Stimulated activated CD4-positive, alpha-beta T cell treated with anti-CD3 and anti-CD28 coated beads, Interleukin-12 subunit alpha, Interleukin-12 subunit beta, amount 100 ng/mL, for 48 hours (primary cell): ENCODE results near the gene PDZD7.
"Not testable (repeated sequence)": the region's sequence is repeated elsewhere in the genome, so short reads cannot be mapped to it uniquely, and the experiment has no call there.

Experiments
- DNase-seq, 3 donors: peaks; one replicate each; pipeline ENCODE4 v3.0.0-alpha.2; 2020; ENCODE audit warnings: low read depth in 2 of 3, low spot score in 1 of 3

The PDZD7 gene

DNA sequence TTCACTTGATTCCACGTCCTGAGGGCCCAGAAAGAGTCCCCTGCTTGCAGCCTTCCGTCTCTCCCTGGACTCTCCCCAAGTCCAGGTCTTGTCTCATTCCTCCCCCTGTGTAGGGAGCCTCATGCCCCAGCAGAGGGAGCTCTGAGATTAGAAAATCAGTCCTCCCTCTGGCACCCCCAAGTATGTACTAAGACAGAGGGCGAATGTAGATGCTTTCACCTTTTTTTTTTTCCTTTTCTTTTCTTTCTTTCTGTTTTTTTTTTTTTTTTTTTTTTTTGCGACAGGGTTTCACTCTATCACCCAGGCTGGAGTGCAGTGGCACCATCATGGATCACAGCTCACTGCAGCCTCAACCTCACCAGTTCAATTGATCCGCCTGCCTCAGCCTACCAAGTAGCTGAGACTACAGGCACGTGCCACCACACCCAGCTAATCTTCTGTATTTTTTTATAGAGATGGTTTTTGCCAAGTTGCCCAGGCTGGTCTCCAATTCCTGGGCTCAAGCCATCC lies 10.4 kb upstream of the PDZD7 start:
- DNase-seq, result peak; percentile 42 to 70 (median 46)

DNA sequence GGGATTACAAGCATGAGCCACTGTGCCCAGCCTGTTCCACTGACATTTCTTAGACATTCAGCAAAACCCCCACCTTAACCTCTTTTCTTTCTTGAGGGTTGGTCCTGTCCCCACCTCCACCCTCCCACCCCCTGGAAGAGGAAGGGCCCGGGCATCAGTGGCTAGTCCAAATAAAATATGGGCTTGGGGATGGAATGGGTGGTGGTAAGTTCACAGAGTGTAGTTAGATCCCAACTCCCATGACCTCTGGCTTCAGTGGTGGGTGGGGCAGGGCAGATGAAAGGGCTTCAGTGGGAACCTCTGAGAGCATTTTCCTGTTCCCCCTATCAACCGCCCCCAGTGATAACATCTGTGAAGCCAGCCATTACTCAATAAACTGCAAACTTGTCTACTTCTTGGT lies 9.9 kb upstream of the PDZD7 start:
- DNase-seq, result no peak

DNA sequence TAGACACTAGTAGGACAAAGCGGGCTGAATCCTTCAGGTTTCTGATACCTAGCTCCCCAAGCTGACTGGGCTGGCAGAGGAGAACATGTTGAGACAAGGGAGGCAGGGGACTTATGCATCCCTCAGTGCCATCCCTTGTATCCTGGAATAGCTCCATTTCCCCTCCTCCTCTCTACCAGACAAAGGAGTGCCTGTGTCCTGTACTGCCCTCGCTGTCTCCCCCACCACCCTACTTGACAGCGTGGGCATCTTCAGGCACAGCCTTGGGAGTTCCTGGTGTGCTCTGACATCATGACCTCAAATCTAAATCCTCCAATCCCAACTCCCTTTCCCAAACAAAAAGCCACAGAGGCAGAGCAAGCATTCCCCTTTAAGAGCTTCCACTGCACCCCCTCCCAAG lies 9.1 kb upstream of the PDZD7 start:
- DNase-seq, result no peak

DNA sequence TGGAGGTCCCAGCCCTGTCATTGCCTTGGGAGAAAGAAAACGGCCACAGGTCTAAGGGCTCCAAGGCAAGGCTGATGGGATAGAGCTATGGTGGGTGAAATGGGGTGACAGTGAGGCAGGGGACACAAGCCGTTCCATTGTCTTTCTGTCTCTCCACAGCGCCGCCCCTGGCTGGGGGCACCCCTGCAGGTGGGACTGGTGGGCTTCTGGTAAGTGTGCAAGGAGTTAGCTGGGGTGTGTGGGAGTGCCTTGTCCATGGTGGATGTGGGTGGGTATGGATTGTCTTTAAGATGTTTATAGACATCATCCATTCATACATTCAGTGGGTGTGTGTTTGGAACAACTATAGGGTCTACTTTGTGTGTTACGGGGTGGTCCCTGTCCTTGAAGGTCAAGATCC lies 7.6 kb upstream of the PDZD7 start:
- DNase-seq, result no peak

DNA sequence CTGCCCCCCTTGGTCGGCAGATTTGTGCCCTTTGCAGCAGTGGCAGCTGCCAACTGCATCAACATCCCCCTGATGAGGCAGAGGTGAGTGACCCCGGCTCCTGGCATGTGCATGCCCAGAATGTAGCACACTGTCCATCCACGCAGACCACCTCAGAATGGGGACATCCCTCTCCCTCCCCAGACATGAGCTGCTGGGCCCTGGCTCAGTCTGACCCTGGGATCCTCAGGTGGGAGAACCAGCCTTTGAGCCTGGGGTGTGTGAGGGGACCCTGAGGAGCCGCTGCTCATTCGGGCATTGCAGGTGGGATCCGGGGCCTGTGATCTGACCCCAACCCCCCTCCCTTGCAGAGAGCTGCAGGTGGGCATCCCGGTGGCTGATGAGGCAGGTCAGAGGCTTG lies 5.8 kb upstream of the PDZD7 start:
- no peak for DNase-seq

DNA sequence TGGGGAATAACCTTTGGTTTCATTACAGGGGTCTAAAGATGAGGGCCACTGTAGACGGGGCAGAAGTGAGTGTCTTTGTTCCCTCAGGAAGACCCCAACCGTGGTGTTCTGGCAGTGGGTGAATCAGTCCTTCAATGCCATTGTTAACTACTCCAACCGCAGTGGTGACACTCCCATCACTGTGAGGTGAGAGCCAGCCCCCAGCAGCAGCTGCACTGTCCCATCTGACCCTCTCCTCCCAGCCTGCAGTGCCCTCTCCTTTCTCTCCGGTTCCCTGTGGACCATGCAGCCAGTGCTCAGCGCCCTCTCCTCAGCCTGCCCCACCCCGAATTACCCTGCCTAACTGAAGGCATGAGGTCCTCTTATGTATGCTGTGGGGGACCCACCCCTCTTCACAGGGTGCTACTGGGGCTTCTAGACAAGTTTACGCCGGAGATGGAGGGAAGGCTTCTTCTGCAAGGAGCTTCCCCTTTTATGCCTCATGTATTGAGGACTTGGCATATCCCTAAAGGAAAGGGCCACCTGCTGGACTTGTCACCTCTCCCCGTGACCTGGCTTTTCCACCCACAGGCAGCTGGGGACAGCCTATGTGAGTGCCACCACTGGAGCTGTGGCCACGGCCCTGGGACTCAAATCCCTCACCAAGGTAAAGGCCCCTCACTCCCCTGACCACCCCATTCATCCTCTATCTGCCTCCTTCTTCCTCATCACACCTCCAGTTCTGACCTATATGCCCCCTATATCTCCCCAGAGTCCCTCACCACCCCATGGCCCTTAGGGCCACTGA lies 5.2 kb upstream of the PDZD7 start:
- DNase-seq, result no peak

DNA sequence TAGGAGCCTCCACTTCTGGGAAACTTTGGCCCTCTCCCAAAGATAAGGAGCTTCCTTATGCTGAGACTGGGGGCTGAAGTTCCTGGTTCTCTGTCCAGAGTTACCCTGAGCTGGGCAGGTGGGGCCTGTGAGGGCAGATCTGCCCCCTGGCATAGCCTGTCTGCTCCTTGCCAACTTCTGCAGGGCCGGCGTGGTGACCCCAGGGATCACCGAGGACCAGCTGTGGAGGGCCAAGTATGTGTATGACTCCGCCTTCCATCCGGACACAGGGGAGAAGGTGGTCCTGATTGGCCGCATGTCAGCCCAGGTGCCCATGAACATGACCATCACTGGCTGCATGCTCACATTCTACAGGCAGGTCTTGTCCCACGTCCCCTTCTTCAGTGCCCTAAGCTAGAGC lies 4.4 kb upstream of the PDZD7 start:
- DNase-seq, result no peak

DNA sequence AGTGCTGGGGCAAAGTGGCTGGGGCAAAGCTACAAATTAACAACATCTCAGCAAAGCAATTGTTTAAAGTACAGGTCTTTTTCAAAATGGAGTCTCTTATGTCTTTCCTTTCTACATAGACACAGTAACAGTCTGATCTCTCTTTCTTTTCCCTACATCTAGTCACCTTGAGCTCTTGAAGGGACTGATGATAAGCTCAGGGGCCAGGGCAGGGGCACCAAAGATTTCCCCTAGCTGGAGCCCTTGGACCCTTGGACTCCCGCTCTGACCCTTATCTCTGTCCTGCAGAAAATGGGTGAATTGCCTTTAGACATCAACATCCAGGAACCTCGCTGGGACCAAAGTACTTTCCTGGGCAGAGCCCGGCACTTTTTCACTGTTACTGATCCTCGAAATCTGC lies 3.5 kb upstream of the PDZD7 start:
- not testable (repeated sequence) for DNase-seq

DNA sequence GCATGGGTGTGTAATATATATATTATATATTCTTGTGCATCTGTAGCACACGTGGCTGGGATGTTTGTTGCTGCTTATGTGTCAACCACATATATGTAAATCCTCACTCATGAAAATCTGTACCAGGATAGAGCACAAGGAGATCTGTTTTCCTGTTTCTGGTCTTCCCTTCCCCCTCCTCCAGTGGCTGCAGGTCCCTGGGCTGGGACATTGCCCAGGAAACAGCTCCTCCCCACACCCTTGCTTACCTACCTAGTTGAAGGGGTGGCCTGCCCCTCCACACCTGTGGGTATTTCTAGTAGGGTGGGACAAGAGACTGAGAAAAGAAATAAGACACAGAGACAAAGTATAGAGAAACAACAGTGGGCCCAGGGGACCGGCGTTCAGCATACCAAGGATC lies 2.3 kb upstream of the PDZD7 start:
- DNase-seq, result no peak

GRCh38 chr10:101032637-101033224 lies 1.8 kb upstream of the PDZD7 start:
- peak; percentile 37 to 46 (median 45) for DNase-seq

- peak; percentile 49 to 60 (median 50) for DNase-seq
These were observed 1.1 kb upstream of the PDZD7 start for GRCh38 chr10:101031796-101032636.

GRCh38 chr10:101030496-101031127 lies 317 bp downstream of the PDZD7 start:
- no peak for DNase-seq

- DNase-seq, result no peak
These were observed 1.2 kb downstream of the PDZD7 start for GRCh38 chr10:101029520-101030295.

- DNase-seq, result no peak
These were observed 2.2 kb downstream of the PDZD7 start for GRCh38 chr10:101028446-101029337.

DNA sequence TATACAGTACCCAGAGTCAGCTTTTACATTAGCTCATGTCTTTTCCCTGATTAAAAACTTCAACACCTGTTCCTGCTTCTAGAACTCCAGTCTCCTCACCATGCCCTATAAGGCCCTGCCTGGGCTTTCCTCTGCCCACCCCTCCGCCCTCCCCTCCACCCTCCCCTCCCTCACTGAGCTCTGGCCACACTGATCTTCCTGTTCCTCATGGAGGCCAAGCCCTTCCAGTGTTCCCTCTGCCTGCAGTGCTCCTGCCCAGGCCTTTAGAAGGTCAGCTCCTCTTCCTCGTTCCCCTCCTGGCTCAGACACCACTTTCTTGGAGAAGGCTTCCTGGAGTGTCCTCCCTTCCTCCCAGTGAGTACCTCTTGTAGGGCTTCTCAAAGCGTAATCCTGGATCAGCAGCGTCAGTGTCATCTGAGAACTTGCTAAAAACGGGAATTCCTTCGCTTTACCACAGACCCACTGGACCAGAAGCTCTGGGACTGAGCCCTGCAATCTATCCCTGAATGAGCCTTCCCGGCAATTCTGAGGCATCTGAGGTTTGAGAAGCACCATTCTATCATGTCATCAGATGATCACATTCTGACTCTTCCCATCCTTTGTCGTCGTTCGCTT lies 3.7 kb downstream of the PDZD7 start:
- no peak for DNase-seq

DNA sequence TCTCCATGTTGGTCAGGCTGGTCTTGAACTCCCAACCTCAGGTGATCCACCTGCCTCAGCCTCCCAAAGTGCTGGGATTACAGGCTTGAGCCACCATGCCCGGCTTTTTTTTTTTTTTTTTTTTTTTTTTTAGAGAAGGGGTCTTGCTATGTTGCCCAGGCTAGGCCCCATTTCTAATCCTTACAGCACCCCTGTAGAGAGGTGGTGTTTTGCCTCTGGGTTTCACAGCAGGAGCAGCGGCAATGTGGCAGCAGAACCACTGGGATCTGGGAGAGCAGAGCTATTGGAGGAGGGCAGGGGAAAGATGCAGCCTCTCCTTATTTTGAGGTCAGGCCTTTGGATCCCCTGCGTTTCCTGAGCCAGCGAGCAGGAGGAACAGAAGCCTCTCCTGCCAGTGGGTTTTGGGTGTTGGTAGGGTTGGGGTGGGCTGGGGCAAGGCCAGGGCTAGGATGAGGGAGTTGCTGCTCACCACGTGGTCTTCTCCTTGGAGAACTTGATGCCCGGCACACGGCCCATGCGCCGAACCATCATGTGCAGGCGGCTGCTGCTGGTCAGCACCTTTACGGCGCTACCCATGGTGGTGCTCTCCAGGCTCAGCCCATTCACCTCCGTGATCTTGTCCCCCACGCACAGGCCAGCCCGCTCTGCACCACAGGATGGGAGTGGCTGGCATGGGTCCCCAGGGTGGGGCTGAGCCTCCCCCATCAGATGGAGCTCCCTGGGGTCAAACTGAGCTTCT lies 7.8 kb downstream of the PDZD7 start:
- no peak for DNase-seq

GRCh38 chr10:101021692-101022251 lies 9.2 kb downstream of the PDZD7 start:
- no peak for DNase-seq

DNA sequence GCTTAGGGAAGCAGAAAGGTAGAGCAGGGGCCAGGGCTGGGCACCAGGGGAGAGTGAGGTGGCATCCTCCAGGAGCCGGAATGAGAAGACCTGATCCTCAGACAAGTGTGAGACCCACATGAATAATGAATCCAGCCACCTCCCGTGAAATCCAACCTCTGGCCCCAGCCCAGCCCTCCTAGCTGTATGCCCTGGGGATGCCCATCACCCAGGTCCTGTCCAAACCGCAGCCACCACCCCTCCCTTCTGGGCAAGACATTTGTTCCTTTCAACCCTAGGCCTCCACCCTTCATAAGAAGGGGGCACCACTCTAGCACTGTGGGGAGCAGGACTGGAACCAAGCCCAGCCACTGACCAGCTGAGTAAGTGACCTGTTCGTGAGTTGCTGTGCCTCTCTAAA lies 9.7 kb downstream of the PDZD7 start:
- DNase-seq, result no peak
